NCI-H2081 (cell line): ENCODE data around the gene WHAMM.
"Not testable (repeated sequence)": the region's sequence is repeated elsewhere in the genome, so short reads cannot be mapped to it uniquely, and the experiment has no call there.

Experiments
- DNase-seq, 2 experiments: peaks; one replicate each; lab custom pipeline; 2025; lab: John Stamatoyannopoulos, UW

The WHAMM gene

DNA sequence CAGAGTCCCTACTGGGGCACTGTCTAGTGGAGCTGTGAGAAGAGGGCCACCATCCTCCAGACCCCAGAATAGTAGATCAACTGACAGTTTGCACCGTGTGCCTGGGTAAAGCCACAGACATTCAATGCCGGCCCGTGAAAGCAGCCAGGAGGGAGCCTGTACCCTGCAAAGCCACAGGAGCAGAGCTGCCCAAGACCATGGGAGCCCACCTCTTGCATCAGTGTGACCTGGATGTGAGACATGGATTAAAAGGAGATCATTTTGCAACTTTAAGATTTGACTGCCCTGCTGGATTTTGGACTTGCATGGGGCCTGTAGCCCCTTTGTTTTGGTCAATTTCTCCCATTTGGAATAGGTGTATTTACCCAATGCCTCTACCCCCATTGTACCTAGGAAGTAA lies 56.6 kb downstream of the WHAMM start:
- DNase-seq, result not testable (repeated sequence)

DNA sequence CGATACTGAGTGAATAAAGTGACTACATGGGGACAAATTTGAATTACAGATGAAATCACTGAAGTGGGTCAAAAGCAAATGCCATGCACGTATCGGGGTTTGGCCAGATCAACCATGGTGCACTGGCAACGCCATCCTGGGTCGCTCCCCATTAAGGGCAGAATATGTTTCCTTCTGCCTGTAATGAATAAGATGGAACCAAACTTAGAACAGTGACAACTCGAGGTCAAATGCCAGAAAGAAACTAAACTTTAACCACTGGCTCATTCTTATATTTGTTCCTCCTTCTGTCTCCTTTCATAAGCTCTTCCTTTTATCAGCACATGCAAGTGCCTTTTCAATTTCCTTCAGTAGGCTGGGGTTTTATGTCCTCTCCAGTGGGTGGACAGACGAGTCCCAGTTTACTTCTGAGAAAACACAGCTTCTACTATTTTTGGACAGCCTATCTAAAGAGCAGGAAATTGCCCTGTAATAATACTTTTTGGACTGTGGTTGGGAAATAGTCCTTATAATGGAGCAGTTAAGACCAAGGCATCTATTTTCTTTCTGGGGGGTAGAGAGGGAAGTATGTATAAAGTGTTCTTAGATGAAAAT lies 61.4 kb downstream of the WHAMM start:
- no peak for DNase-seq

DNA sequence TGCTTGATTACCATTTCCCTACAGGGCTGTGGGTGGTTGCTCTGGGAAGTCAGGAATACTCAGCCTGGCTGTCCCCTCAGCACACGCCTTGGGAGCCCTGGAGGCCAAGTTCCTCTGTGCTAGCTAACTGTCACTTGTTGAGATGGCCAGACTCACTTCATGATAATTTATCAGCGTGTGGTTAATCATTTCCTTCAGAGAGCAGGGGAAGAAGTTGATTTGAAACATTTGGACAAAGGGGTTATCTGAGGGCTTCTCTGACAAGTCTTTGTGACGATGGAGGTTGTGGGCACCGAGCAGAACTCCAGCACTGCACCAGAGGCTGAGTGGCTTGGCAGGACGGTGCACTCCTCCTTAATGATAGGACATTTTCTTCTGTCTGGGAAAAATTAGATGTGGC lies 61.9 kb downstream of the WHAMM start:
- DNase-seq, result no peak

DNA sequence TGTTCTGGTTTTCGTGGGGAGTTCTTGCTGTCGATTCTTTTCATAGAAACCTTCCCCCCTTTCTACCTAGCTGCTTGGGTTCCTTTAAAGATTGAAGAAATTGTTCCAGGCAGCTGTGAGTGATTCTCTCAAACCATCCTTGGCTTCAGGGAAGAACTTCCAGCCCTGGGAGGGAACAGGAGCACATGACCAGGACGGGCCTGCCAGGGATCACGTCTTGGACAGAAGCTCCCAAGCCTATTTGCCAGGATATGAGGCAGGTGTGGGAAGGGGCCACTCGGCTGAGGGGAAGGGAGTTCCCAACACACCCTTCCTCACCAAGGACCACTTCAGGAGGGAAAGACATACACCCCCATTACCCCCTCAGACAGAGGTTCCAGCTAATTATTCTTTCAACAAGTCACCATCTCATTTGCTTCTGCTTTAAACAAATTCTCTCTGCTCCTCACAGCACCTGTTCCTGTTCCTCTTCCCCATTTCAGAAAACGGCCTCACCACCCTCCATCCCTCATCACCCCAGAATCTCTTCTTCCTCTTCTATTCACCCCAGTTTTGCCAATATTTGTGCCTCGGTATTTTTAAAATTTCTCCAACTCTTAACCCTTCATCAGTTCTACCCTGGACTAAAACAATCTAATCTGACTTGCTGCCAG lies 62.5 kb downstream of the WHAMM start:
- DNase-seq, result no peak

DNA sequence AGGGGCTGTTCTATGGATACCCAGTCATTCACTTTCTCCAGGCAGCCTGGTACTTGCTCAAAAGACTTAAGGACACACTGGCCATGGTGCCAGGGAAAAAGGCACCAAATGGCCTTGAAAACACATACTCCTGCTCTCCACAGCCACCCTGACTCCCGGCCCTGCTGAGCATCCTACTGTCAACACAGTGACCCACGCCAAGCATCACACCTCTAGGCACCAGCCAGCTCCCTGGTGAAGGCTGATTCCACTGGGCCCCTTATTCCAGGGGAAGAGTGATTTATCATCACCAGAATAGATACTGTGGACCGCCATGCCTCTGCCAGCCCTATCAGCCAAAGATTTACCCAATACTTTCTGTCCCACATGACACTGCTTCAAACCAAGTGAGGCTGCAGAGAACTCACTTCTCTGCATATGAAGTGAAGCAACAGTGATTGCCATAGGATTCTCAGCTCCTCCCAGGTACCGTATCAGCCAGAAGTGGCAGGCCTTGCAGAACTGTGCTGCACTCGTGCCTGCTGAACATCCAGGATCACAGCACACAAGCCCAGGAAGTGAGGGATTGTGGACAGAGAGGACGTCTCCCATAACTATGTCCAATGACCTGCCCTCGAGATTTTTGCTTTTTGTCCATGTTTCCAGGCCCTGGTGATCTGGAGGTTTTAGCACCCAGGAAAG lies 63.7 kb downstream of the WHAMM start:
- no peak for DNase-seq

DNA sequence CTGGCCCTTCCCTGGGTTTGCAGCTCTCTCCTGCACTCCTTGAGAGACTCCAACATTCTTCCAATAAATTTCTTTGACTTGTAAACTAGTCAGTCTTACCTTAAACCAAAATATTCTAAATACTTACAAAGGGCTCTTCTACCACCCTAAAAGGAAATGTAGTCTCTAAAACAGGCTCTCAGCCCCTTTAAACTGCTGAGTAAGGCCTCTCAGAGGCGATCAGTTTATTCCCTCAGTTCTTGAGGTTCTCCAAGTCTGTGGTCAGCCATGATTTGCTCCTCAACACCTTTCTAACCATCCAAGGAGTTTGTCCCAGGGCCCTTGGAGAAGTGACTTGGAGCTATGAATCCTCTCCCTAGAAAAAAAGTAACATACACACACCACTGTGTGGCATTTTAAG lies 64.8 kb downstream of the WHAMM start:
- DNase-seq, result no peak

DNA sequence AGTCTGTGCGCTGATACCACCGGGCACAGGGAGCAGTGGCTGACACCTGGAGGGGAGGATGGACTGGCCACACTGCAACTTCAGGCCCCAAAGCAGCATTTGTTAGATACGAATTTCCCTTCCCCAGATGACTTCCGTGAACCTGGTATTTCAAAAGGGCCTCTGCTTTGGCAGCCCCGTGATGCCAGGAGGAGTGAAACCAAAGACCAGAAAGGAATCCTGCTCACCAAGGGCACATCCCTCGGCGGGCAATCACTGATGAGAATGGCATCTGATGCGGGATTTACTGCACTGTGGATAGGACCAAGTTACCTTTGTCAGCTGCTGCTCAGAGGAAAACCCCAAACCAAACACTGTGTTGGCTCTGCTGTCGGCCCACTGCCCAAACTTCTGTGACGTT lies 65.5 kb downstream of the WHAMM start:
- no peak for DNase-seq

DNA sequence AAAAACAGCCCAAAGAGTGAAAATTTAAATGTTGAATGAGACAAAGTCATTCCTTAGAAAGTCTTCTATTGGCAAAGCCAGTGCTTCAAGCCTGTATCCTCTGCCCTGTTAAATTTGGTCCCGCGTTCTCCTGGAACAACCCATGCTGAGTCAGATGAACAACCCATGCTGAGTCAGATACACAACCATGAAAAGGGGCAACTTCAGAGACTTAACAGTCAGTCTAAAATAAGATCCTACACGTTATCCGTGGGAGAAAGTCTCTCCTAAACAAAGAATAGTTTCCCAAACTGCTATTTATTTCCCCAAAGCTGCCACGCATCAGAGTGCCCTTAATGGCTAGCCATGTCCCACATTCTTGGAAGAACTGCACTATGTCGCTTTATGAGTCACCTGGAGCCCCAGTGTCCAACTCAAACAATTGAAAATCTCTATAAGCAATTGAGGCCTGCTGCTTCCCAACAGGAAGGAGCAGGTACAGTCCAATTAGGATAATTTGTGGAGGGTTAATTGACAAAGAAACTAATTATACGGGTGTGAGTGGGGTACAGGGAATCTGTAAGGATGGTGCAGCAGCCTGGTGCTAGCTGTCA lies 66.1 kb downstream of the WHAMM start:
- DNase-seq, result no peak

DNA sequence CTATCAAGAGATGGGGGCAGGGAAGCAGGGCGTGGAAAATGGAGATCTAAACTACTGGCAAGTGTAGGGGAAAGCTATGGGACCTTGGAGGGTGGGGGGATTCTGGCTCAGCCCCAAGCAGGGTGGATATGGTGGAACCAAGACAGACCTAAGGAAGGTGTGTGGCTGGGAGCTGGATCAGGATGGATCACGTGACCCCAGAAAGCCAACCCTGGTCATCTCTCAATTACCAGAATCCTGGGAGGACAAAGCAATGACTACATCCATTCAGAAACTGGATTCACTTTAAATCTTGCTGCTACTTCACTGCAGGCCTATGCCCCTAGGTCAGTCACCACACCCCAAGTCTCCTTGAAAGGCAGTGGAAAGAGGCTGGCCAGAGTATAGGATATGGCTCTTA lies 68.4 kb downstream of the WHAMM start:
- DNase-seq, result no peak

DNA sequence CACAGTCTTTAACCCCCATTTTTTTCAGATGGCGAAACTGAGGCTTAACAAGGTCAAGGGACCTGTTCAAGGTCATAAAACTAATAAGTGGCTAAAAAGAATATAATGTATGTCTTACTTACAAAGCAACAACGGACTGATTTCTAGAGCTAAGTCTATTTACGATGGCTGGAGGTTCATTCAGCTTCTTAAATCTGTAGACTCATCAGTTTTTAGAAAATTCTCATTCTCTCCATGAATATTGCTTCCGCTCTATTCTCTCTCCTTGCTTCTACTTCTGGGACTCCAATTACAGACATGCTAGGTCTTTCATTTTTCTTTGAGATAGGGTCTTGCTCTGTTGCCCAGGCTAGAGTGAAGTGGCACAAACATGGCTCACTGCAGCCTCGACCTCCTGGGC lies 68.9 kb downstream of the WHAMM start:
- DNase-seq, result no peak

DNA sequence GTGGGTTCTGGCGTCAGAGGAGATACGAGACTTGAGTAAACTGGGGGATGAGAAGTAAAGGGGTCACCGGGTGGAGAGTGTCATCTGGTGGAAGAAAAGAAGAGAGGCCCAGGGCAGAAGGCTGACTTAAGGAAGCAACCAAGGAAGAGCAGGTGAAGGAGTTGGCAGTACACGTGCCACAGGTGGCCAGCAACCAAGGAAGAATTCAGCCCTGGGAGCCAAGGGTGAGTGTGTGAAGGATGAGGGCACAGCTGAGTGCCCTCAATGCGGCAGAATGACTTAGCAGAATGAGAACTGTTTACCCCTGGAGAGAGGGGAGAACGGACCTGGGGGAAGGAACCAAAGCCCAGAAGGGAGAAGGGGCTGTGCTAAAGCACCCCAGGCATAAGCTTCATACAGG lies 71.3 kb downstream of the WHAMM start:
- no peak for DNase-seq

DNA sequence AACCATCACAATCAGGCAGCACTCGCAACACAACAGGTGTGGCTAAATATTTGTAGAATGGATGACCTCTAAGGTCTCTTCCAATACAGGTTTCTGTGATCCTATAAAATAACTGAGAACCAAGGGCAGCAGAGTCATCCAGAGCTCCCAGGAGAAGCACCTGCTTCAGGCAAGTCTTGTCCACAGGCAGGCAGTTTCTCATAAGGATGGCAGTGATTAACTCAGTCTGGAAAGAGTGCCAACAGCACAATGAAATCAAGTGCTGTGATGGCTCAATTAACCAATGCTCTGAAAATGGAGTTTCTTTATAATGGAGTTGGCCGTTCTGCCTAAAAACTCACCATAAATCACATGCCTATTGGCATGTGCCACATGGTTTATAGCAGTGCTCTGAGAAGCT lies 72.3 kb downstream of the WHAMM start:
- no peak for DNase-seq

DNA sequence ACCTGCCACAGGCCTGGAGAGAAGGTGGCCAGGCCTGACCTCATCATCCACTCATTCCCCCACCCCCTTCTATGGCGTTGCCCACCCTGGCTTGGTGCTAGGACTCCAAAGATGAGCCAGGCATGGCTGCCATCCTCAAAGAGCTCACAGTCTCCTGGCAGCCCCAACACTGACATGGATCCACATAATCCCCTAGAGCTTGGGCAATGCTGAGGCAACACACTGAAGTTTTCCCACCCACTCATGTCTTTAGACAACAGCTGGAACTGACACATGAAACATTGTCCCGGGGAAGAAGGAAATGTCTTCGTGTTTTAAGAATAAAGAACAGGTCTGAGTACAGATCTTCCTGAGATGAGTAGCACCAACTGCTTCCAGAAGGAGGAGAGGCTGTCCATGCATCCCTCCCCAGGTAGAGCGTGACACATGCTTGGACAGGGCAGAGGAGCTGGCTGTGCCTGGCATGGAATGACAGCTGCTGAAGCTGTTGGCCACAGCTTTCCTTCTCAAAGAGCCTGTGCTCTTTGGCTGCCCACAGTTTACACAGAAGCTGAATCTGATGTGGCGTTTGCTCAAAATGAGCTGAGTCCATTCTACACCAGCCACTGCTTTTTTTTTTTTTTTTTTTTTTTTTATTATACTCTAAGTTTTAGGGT lies 73.0 kb downstream of the WHAMM start:
- no peak for DNase-seq
